BE2C (cell line): ENCODE measurements around the gene GRIK4.
A peak's percentile ranks its signal among the peaks of the same experiment; 100 is the strongest.

Experiments
- DNase-seq: peaks from one replicate; pipeline ENCODE4 v3.0.0-alpha.2; 2020
- H3K27me3 ChIP-seq: fragments of 250-450 bp; sonication (Bioruptor Pico); 2 replicates; pipeline ENCODE4 v1.5.1; 2020; ENCODE audit warnings: mild to moderate bottlenecking
- H3K36me3 ChIP-seq: fragments of 250-450 bp; sonication (Bioruptor Pico); 2 replicates; pipeline ENCODE4 v1.5.1; 2020; ENCODE audit warnings: mild to moderate bottlenecking
- H3K4me1 ChIP-seq: fragments of 250-450 bp; sonication (Bioruptor Pico); 2 replicates; pipeline ENCODE4 v1.5.1; 2020
- H3K4me3 ChIP-seq: 2 replicates; pipeline ENCODE4 v1.5.1; 2011; ENCODE audit warnings: low read depth, low read length
- H3K9me3 ChIP-seq: fragments of 250-450 bp; sonication (Bioruptor Pico); 2 replicates; pipeline ENCODE4 v1.5.1; 2020
- CTCF ChIP-seq: IDR thresholded peaks from 2 replicates; pipeline ENCODE4 v1.5.1; 2012; ENCODE audit warnings: mild to moderate bottlenecking, low read depth, low read length

The GRIK4 gene

GRCh38 chr11:120830085-120830620 is 318.6 kb downstream of the GRIK4 start:
- Histone ChIP-seq H3K27me3 (no peaks in the 10 kb centered on the region), H3K4me3 (no peak overlapping the region), H3K9me3 (no peaks in the 10 kb centered on the region), H3K36me3 (no peaks in the 10 kb centered on the region), H3K4me1 (peaks cover 6% of the 10 kb centered on the region)
- DNase-seq = no peak
- TF ChIP-seq CTCF = no peak

- TF ChIP-seq CTCF = no peak
- Histone ChIP-seq H3K27me3 (no peaks in the 10 kb centered on the region), H3K4me1 (peaks cover 6% of the 10 kb centered on the region), H3K36me3 (no peaks in the 10 kb centered on the region), H3K4me3 (peak overlapping the region; percentile 33), H3K9me3 (no peaks in the 10 kb centered on the region)
- peak; percentile 40 for DNase-seq
Observed at GRCh38 chr11:120832481-120833238, 321.1 kb downstream of the GRIK4 start.

GRCh38 chr11:120834686-120835210 is 323.2 kb downstream of the GRIK4 start:
- Histone ChIP-seq H3K4me3 (no peak overlapping the region), H3K9me3 (no peaks in the 10 kb centered on the region), H3K4me1 (peaks cover 6% of the 10 kb centered on the region), H3K27me3 (no peaks in the 10 kb centered on the region), H3K36me3 (no peaks in the 10 kb centered on the region)
- no peak for DNase-seq
- TF ChIP-seq CTCF = no peak

- Histone ChIP-seq H3K36me3 (no peaks in the 10 kb centered on the region), H3K4me1 (peaks cover 6% of the 10 kb centered on the region), H3K9me3 (no peaks in the 10 kb centered on the region), H3K27me3 (no peaks in the 10 kb centered on the region), H3K4me3 (no peak overlapping the region)
- DNase-seq = no peak
- TF ChIP-seq CTCF = no peak
Observed at GRCh38 chr11:120835601-120836228, 324.2 kb downstream of the GRIK4 start.

GRCh38 chr11:120837696-120838095 is 326.1 kb downstream of the GRIK4 start:
- Histone ChIP-seq H3K27me3 (no peaks in the 10 kb centered on the region), H3K4me1 (peaks cover under 1% of the 10 kb centered on the region), H3K9me3 (no peaks in the 10 kb centered on the region), H3K36me3 (no peaks in the 10 kb centered on the region), H3K4me3 (no peak overlapping the region)
- no peak for DNase-seq
- TF ChIP-seq CTCF = no peak

- no peaks in the 10 kb centered on the region for H3K27me3 ChIP-seq
- DNase-seq = no peak
- H3K9me3 ChIP-seq = no peaks in the 10 kb centered on the region
- no peaks in the 10 kb centered on the region for H3K36me3 ChIP-seq
- no peak overlapping the region for H3K4me3 ChIP-seq
- no peak for TF ChIP-seq CTCF
- H3K4me1 ChIP-seq = no peaks in the 10 kb centered on the region
Observed at GRCh38 chr11:120839201-120839600, 327.7 kb downstream of the GRIK4 start.
